Mesenchymal stem cell (in vitro differentiated cells and primary cell): ENCODE results near the gene ABHD12B.

Source experiments
- DNase-seq: peaks from one replicate; pipeline ENCODE4 v3.0.0-alpha.2; 2013
- H2AFZ ChIP-seq: one replicate; pipeline ENCODE4 v1.6.1; 2013; ENCODE audit warnings: low read depth, mild to moderate bottlenecking, control low read depth, inconsistent platforms, low read length, moderate library complexity
- H2AK5ac ChIP-seq: 2 replicates; pipeline ENCODE4 v1.6.1; 2013; ENCODE audit warnings: low read length, moderate library complexity, mild to moderate bottlenecking, inconsistent platforms; ENCODE audit not compliant: severe bottlenecking
- H2BK120ac ChIP-seq: one replicate; pipeline ENCODE4 v1.6.1; 2013; ENCODE audit warnings: low read depth, mild to moderate bottlenecking, inconsistent platforms, low read length, moderate library complexity
- H2BK12ac ChIP-seq, 2 experiments: one replicate each; pipeline ENCODE4 v1.6.1; 2013; ENCODE audit warnings: inconsistent platforms in 2 of 2, low read length in 2 of 2, mild to moderate bottlenecking in 2 of 2, moderate library complexity in 2 of 2, control low read depth in 1 of 2
- H2BK15ac ChIP-seq: one replicate; pipeline ENCODE4 v1.6.1; 2013; ENCODE audit warnings: mild to moderate bottlenecking, low read depth, inconsistent platforms; ENCODE audit not compliant: poor library complexity, severe bottlenecking
- H2BK5ac ChIP-seq: 2 replicates; pipeline ENCODE4 v1.6.1; 2013; ENCODE audit warnings: low read depth, mild to moderate bottlenecking, low read length, control low read depth, inconsistent platforms; ENCODE audit not compliant: poor library complexity, severe bottlenecking
- H3K14ac ChIP-seq, 2 experiments: one replicate each; pipeline ENCODE4 v1.6.1; 2013; ENCODE audit warnings: inconsistent platforms in 2 of 2, low read length in 2 of 2, control low read depth in 1 of 2, mild to moderate bottlenecking in 1 of 2, moderate library complexity in 1 of 2
- H3K18ac ChIP-seq, 2 experiments: one replicate each; pipeline ENCODE4 v1.6.1; 2013; ENCODE audit warnings: inconsistent platforms in 2 of 2, low read length in 2 of 2, control low read depth in 1 of 2, low read depth in 1 of 2, mild to moderate bottlenecking in 1 of 2
- H3K23ac ChIP-seq, 2 experiments: one replicate each; pipeline ENCODE4 v1.6.1; 2013; ENCODE audit warnings: inconsistent platforms in 2 of 2, low read length in 2 of 2, mild to moderate bottlenecking in 2 of 2, moderate library complexity in 2 of 2, control low read depth in 1 of 2
- H3K27ac ChIP-seq: 2 replicates; pipeline ENCODE4 v1.5.1; 2013; ENCODE audit warnings: mild to moderate bottlenecking, moderate library complexity, low read length, control low read depth, inconsistent platforms; ENCODE audit not compliant: poor library complexity, severe bottlenecking
- H3K27me3 ChIP-seq, 2 experiments: 2 replicates each; pipeline versions ENCODE4 v1.6.1 to v1.7.0; 2013; ENCODE audit warnings: low read length in 2 of 2, mild to moderate bottlenecking in 2 of 2, moderate library complexity in 2 of 2, control low read depth in 1 of 2, inconsistent platforms in 1 of 2; ENCODE audit not compliant: control insufficient read depth in 1 of 2, insufficient read depth in 1 of 2
- H3K36me3 ChIP-seq, 2 experiments: 2 replicates each; pipeline versions ENCODE4 v1.6.1 to v1.7.0; 2013; ENCODE audit warnings: low read length in 2 of 2, control low read depth in 1 of 2, inconsistent platforms in 1 of 2, low read depth in 1 of 2, mild to moderate bottlenecking in 1 of 2; ENCODE audit not compliant: insufficient read depth in 2 of 2, control insufficient read depth in 1 of 2
- H3K4ac ChIP-seq, 2 experiments: one replicate each; pipeline ENCODE4 v1.6.1; 2013; ENCODE audit warnings: inconsistent platforms in 2 of 2, low read length in 2 of 2, mild to moderate bottlenecking in 2 of 2, moderate library complexity in 2 of 2, control low read depth in 1 of 2, low read depth in 1 of 2
- H3K4me1 ChIP-seq: 2 replicates; pipeline ENCODE4 v1.6.1; 2013; ENCODE audit warnings: low read depth, low read length, control low read depth; ENCODE audit not compliant: control insufficient read depth, insufficient read depth
- H3K4me2 ChIP-seq: 2 replicates; pipeline ENCODE4 v1.6.1; 2013; ENCODE audit warnings: low read length, mild to moderate bottlenecking, inconsistent platforms; ENCODE audit not compliant: poor library complexity, severe bottlenecking
- H3K4me3 ChIP-seq, 2 experiments: 2 replicates each; pipeline versions ENCODE4 v1.5.1 to v1.7.0; 2013; ENCODE audit warnings: low read length in 2 of 2, mild to moderate bottlenecking in 2 of 2, control low read depth in 1 of 2, low read depth in 1 of 2; ENCODE audit not compliant: insufficient read depth in 1 of 2
- H3K79me1 ChIP-seq: replicated peaks from 2 replicates; pipeline ENCODE4 v1.6.1; 2013; ENCODE audit warnings: mild to moderate bottlenecking, control low read depth, low read length, inconsistent platforms; ENCODE audit not compliant: poor library complexity, severe bottlenecking
- H3K9ac ChIP-seq: 2 replicates; pipeline ENCODE4 v1.7.0; 2013; ENCODE audit warnings: mild to moderate bottlenecking, low read length, moderate library complexity
- H3K9me3 ChIP-seq: 2 replicates; pipeline ENCODE4 v1.7.0; 2013; ENCODE audit warnings: mild to moderate bottlenecking, low read length; ENCODE audit not compliant: control insufficient read depth
- H4K8ac ChIP-seq: one replicate; pipeline ENCODE4 v1.6.1; 2013; ENCODE audit warnings: inconsistent platforms, mild to moderate bottlenecking, low read length, moderate library complexity
- H4K91ac ChIP-seq: one replicate; pipeline ENCODE4 v1.6.1; 2013; ENCODE audit warnings: mild to moderate bottlenecking, low read length, inconsistent platforms
- WGBS: methylation state at CpG from one replicate; pipeline ENCODE4 v1.1.7; 2013; ENCODE audit warnings: mixed read lengths; 5-methylcytosine and 5-hydroxymethylcytosine counted together

Gene ABHD12B

GRCh38 chr14:50943943-50944646 lies 72.2 kb downstream of the ABHD12B start, which contains the start of gene PYGL:
Gene PYGL (minus strand): TSS chr14:50944483. CDS start chr14:50944403, 80 bp downstream.
- Histone ChIP-seq H3K27ac (peak within 1 kb of the TSS; percentile 73), H3K4me1 (peaks cover 4% of the 10 kb centered on the region), H3K9me3 (no peaks in the 10 kb centered on the region), H3K27me3 (no peaks in the 10 kb centered on the region), H3K4ac (peak within 1 kb of the TSS in 1 of 2 experiments; percentile 8), H2BK120ac (peak within 1 kb of the TSS; percentile 86), H3K79me1 (peaks cover 3% of the 10 kb centered on the region), H2AK5ac (no peak within 1 kb of the TSS), H4K91ac (peak within 1 kb of the TSS; percentile 11), H2AFZ (peak within 1 kb of the TSS; percentile 95), H4K8ac (peak within 1 kb of the TSS; percentile 66), H3K4me3 (peak within 1 kb of the TSS; percentile 88 to 97), H3K18ac (peak within 1 kb of the TSS; percentile 77 to 90), H3K14ac (peak within 1 kb of the TSS in 1 of 2 experiments; percentile 87), H3K36me3 (peaks cover 0 to 9% of the 10 kb centered on the region in 2 experiments), H2BK12ac (peak within 1 kb of the TSS in 1 of 2 experiments; percentile 33), H3K9ac (peak within 1 kb of the TSS; percentile 81), H3K4me2 (peak within 1 kb of the TSS; percentile 95), H3K23ac (peak within 1 kb of the TSS; percentile 10 to 44), H2BK15ac (peak within 1 kb of the TSS; percentile 39), H2BK5ac (peak within 1 kb of the TSS; percentile 52)
- WGBS = under 1% methylated on average over 67 of the region's 74 CpGs
- peak; percentile 78 for DNase-seq

GRCh38 chr14:50944647-50945413 lies 73.0 kb downstream of the ABHD12B start:
- Histone ChIP-seq H3K9ac (peak overlapping the region; percentile 81), H2AFZ (peak overlapping the region; percentile 95), H3K4me3 (peak overlapping the region; percentile 88 to 97), H3K4me2 (peak overlapping the region; percentile 95), H4K91ac (no peak overlapping the region), H3K9me3 (no peaks in the 10 kb centered on the region), H2BK12ac (peak overlapping the region in 1 of 2 experiments; percentile 33), H4K8ac (peak overlapping the region; percentile 42), H3K18ac (peak overlapping the region; percentile 30 to 52), H3K36me3 (peaks cover 0 to 9% of the 10 kb centered on the region in 2 experiments), H3K79me1 (peaks cover 3% of the 10 kb centered on the region), H3K23ac (no peak overlapping the region), H3K27ac (peak overlapping the region; percentile 73), H2BK120ac (peak overlapping the region; percentile 86), H2AK5ac (no peak overlapping the region), H3K27me3 (no peaks in the 10 kb centered on the region), H3K4ac (no peak overlapping the region), H3K4me1 (peaks cover 4% of the 10 kb centered on the region), H3K14ac (no peak overlapping the region), H2BK5ac (peak overlapping the region; percentile 52), H2BK15ac (no peak overlapping the region)
- DNase-seq = peak; percentile 57
- WGBS = 7% methylated on average over 28 of the region's 29 CpGs

- Histone ChIP-seq H3K27ac (no peak overlapping the region), H4K91ac (no peak overlapping the region), H3K4me3 (no peak overlapping the region), H2BK12ac (no peak overlapping the region), H3K18ac (no peak overlapping the region), H3K4me2 (no peak overlapping the region), H2AFZ (no peak overlapping the region), H2BK5ac (no peak overlapping the region), H4K8ac (no peak overlapping the region), H2BK120ac (no peak overlapping the region), H3K36me3 (peaks cover 0 to 9% of the 10 kb centered on the region in 2 experiments), H3K27me3 (no peaks in the 10 kb centered on the region), H3K9ac (no peak overlapping the region), H3K4ac (no peak overlapping the region), H3K4me1 (peaks cover 4% of the 10 kb centered on the region), H2AK5ac (no peak overlapping the region), H3K23ac (no peak overlapping the region), H2BK15ac (no peak overlapping the region), H3K79me1 (peaks cover 2% of the 10 kb centered on the region), H3K14ac (no peak overlapping the region), H3K9me3 (no peaks in the 10 kb centered on the region)
- WGBS = 89% methylated on average over 4 of the region's 5 CpGs
- DNase-seq = no peak
These were observed 74.5 kb downstream of the ABHD12B start for GRCh38 chr14:50946234-50946935.
